ENCODE data around the gene P3R3URF.

The P3R3URF gene

DNA sequence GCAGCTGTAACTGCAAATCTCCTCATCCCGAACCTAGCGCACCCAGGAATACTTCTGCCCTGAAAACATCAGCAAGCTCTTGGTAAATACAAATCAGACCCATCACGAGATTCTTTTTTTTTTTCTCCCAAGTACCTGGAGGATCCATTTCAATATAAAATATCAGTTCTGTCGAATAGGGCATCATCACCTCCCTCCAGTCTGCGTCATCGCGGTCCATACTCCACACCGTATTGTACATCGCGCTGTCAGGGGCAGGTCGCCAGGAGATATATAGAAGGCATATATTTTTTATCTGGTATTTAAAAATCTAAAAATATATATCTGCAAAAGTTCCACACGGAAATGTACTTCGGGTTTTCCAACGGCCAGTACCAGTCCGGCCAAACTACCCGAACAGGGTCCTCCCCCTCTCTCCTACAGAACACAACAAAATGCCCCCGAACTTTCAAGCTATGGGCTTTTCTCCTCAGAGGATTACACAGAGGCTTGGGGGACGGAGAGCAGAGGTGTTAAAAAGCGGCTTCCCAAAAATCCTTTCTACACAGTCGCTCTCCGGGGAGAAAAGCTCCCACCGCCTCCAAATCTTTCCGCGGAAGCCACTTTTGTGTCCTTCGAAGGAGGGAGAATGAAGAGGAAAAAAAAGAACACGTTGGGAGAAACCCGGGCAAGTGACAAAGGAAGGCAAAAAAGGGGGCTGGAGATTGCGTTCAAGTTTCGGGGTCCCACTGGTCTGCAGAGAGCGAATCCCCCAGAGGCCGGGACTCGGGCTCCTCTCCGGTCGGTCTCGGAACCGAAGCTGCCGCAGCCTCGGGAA, 44.4 kb downstream of the P3R3URF start:
- H3K27ac ChIP-seq, result peak overlapping the region; percentile 96
- no peak for TF ChIP-seq ZFX (IDR thresholded peaks at IDR 0.05; ENCODE audit: borderline replicate concordance)
- TF ChIP-seq, protein P1, sequence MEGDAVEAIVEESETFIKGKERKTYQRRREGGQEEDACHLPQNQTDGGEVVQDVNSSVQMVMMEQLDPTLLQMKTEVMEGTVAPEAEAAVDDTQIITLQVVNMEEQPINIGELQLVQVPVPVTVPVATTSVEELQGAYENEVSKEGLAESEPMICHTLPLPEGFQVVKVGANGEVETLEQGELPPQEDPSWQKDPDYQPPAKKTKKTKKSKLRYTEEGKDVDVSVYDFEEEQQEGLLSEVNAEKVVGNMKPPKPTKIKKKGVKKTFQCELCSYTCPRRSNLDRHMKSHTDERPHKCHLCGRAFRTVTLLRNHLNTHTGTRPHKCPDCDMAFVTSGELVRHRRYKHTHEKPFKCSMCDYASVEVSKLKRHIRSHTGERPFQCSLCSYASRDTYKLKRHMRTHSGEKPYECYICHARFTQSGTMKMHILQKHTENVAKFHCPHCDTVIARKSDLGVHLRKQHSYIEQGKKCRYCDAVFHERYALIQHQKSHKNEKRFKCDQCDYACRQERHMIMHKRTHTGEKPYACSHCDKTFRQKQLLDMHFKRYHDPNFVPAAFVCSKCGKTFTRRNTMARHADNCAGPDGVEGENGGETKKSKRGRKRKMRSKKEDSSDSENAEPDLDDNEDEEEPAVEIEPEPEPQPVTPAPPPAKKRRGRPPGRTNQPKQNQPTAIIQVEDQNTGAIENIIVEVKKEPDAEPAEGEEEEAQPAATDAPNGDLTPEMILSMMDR (IDR thresholded peaks at IDR 0.05), result no peak

GRCh38 chr1:46131093-46131492, 45.2 kb downstream of the P3R3URF start:
- no peak overlapping the region for H3K27ac ChIP-seq
- TF ChIP-seq, protein P1 (IDR thresholded peaks at IDR 0.05), result no peak
- TF ChIP-seq ZFX (IDR thresholded peaks at IDR 0.05; ENCODE audit: borderline replicate concordance), result no peak

DNA sequence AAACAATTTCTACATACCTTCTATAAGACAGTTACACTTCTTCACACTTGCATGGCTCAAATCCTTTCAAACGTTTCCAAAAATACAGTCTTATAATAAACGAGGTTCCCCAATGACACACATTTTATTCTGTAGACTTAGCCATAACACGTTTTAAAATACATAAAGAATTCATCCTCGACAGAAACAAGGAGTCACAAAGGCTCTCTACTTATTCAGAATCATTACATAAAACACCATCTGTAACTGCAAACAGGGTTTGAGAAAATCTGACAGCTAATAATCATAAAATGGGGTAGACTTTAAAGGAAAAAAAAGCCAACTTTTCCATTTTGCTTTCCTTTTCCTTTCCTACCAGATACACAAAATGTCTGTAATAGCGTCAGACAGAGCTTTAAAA, 45.7 kb downstream of the P3R3URF start:
- TF ChIP-seq, protein P1 (IDR thresholded peaks at IDR 0.05), result no peak
- no peak for TF ChIP-seq ZFX (IDR thresholded peaks at IDR 0.05; ENCODE audit: borderline replicate concordance)

DNA sequence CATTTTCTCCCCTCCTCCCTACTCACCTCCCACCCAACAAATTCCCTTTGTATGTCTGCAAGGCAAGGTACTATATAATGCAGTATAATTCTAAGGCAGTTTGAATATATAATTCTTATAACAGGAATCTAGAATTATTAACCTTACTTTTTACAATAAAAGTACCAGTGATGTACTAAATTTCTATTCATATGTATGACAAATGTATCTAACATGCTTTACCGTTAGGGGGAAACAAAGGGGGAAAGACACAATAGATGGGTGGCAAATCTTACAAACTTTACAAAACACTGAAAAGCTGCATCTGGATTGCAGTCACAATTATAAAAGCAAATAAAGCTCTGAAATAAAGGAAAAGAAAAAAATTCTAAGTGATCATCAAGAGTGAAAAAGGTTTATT, 46.2 kb downstream of the P3R3URF start:
- no peak overlapping the region for H3K27ac ChIP-seq
- TF ChIP-seq ZFX (IDR thresholded peaks at IDR 0.05; ENCODE audit: borderline replicate concordance), result no peak
- TF ChIP-seq, protein P1 (IDR thresholded peaks at IDR 0.05), result no peak

More for the DNA sequence above, 45.7 kb downstream of the P3R3URF start:
- no peak overlapping the region for H3K27ac ChIP-seq

GRCh38 chr1:46128344-46128743, 47.9 kb downstream of the P3R3URF start:
- peak overlapping the region; percentile 53 for H3K27ac ChIP-seq
- TF ChIP-seq ZFX (IDR thresholded peaks at IDR 0.05; ENCODE audit: borderline replicate concordance), result no peak
- TF ChIP-seq, protein P1 (IDR thresholded peaks at IDR 0.05), result no peak

All from 22Rv1 (cell line).